ENCODE measurements around the gene OSBPL3. TPM values are rescaled to one million over a fixed set of nuclear protein-coding genes. Genes with fewer than 3 reads are reported as not detected.

OSBPL3 gene
- total RNA-seq, 4 donors from 2014 or later = 4.3 to 8.6 (median 7.1) TPM

DNA sequence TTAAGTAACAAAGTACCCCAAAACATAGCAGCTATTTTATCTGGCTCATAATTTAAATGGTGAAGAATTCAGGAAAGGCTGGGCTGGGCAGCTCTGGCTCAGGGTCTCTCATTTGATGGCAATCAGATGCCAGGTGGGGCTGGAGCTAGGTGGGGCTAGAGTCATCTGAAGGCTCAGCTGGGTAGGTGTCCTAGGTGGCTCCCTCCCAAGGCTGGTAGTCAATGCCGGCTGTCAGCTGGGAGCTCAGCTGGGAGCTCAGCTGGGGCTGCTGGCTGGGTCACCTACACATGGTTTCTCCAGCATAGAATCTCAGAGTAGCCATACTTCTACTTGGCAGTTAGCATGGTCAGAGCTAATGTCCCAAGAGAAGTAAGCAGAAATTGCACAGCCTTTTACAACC is 34.1 kb downstream of the OSBPL3 start:
- DNase-seq (ENCODE audit: low spot score) = no peak
- TF ChIP-seq, protein P1, sequence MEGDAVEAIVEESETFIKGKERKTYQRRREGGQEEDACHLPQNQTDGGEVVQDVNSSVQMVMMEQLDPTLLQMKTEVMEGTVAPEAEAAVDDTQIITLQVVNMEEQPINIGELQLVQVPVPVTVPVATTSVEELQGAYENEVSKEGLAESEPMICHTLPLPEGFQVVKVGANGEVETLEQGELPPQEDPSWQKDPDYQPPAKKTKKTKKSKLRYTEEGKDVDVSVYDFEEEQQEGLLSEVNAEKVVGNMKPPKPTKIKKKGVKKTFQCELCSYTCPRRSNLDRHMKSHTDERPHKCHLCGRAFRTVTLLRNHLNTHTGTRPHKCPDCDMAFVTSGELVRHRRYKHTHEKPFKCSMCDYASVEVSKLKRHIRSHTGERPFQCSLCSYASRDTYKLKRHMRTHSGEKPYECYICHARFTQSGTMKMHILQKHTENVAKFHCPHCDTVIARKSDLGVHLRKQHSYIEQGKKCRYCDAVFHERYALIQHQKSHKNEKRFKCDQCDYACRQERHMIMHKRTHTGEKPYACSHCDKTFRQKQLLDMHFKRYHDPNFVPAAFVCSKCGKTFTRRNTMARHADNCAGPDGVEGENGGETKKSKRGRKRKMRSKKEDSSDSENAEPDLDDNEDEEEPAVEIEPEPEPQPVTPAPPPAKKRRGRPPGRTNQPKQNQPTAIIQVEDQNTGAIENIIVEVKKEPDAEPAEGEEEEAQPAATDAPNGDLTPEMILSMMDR (IDR thresholded peaks at IDR 0.05) = no peak
- no peak for ATAC-seq (ENCODE audit: low FRiP score)

DNA sequence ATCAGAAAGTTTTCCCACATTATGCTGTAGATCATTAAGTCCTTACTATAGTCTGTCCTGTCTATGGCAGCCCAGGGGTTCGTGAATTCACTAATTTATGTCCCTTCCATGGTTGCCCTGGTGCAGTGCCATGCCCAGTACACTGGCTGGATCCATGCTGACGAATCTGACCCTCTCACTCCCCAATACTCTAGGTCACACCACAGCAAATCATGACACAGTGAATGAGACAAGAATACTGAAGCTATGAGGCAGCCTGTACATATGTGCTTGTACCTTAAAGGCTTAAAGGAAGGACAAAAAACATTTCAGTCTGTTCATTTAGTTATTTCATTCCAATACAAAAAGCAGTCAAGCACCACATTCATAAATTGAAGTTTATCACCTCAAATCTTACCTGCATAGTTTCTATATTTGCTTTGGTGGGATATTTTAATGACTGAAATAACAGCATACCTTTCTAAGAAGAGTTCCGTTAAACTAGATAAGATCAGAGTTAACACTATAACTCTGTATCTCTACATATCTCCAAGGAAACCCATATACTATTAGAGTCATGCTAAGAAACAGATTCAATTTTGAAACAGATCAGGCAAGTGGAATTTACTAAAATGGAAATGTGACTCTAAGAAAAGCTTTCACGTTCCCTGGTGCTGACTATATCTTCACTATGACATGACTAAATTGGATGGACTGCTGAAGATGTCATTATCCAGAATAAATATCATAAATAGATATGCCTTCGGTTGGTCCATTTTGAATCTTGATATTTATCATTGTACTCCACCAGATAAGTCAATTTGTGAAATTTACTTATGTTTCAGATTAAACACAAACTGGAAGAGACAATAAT is 36.7 kb downstream of the OSBPL3 start:
- DNase-seq (ENCODE audit: low spot score) (no peak), ATAC-seq (ENCODE audit: low FRiP score) (no peak)
- TF ChIP-seq, protein P1 (IDR thresholded peaks at IDR 0.05) = no peak

DNA sequence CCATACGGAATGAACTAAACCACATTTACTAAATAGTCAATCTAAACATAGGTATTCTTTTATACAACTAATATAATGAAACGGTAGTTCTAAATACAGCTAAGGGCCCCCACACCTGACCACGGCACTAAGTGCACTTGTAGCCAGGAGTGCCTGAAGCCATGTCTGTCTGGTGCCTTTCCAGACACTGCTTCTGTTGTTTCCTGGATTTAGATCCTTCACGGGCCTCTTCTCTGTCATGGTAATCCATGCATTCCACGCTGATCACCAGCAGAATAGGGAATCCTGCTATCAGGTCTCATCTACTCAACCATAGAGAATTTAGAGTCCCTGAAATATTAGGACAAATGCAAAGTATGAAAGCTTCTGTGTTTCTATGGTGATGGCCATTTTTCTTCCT is 37.8 kb downstream of the OSBPL3 start:
- TF ChIP-seq, protein P1 (IDR thresholded peaks at IDR 0.05) = no peak
- DNase-seq (ENCODE audit: low spot score) (no peak), ATAC-seq (ENCODE audit: low FRiP score) (no peak)

DNA sequence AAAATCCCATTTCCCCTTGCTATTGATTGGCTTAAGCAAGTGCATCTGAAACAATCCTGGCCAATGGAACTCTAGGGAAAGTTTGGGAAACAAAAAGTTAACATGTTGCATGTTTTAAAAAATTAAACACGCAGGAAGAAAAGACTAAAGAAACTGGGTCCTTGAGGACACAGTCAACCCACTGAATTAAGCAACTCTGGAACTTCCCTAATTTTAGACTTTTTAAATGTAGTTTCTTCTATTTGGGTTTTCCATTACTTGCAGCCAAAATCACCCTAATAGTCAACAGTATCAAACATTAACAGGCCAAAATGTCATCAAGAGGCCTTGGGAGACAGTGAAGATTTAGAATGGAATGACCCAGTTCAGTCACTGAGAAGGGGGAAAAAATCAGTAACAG is 40.6 kb downstream of the OSBPL3 start:
- no peak for ATAC-seq (ENCODE audit: low FRiP score)

DNA sequence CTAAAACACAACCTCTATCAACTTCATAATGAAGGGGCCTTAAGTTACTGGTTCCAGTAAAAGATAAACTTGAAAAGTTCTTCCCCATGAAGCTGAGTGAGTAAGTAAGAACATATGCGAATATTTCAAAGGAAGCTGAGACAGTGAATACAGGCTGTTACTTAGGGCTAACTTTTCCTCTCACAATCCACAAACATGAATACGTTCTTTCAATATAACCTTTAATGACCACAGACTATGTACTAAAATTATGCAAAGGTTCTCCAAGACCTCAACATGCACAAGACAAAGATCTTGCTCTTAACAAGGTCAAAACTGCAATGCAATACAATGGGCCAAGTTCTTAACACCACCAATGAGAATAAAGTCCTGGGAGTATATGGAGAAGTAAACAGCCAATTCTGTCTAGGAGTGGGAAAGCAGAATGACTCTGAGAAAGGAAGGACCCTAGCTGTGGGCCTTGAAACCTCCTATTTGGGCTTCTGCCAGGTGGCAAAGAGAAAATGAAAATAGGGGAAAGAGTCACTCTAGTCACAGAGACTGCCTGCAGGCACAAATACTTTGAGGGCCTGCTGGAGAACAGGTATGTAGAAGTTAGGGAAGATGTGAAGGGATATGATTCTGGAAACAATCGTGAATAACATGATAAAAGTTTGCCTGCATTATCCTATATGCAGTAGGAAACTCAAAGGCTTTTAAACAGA is 43.7 kb downstream of the OSBPL3 start:
- ATAC-seq (ENCODE audit: low FRiP score) (no peak), DNase-seq (ENCODE audit: low spot score) (no peak)
- TF ChIP-seq, protein P1 (IDR thresholded peaks at IDR 0.05) = no peak

More for the DNA sequence above, 40.6 kb downstream of the OSBPL3 start:
- TF ChIP-seq, protein P1 (IDR thresholded peaks at IDR 0.05) = no peak
- no peak for DNase-seq (ENCODE audit: low spot score)

DNA sequence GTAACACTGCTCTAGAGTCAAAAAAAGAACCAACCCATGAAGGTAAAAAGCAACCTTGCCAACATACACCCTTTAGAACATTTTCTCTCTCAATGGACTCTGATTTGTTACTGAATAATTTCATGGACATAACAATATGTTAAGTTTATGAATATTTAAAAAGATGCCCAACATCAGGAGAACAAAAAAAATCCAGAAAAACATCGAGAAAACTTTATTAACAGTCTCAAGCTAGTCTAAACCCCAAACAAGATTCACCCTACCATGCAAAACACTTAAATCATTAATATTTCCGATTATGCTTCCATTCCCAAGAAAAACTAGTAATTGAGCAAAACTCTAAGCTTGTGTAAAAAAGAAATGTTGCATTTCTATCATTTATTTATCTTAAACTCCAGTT is 46.7 kb downstream of the OSBPL3 start:
- TF ChIP-seq, protein P1 (IDR thresholded peaks at IDR 0.05) = no peak
- ATAC-seq (ENCODE audit: low FRiP score) (no peak), DNase-seq (ENCODE audit: low spot score) (no peak)
